Liver (tissue), 3 donors: ENCODE measurements around the gene OR5B3.

Experiments used
- EGR1 ChIP-seq, 2 donors: IDR thresholded peaks; 2 replicates each; pipeline ENCODE4 v1.6.1; 2016 to 2018; ENCODE audit warnings: antibody characterized with exemption in 2 of 2, low read depth in 2 of 2
- FOXA2 ChIP-seq: IDR thresholded peaks from 2 replicates; pipeline ENCODE4 v1.6.1; 2016; ENCODE audit warnings: antibody characterized with exemption
- GABPA ChIP-seq, 2 donors: IDR thresholded peaks in 1 of 2; conservative IDR thresholded peaks in 1 of 2; 2 replicates each; pipeline ENCODE4 v1.6.1; 2016; ENCODE audit warnings: antibody characterized with exemption in 2 of 2, mild to moderate bottlenecking in 1 of 2, moderate library complexity in 1 of 2
- HNF4A ChIP-seq, 2 donors: conservative IDR thresholded peaks; 2 replicates each; pipeline ENCODE4 v1.6.1; 2016; ENCODE audit warnings: antibody characterized with exemption in 2 of 2, mild to moderate bottlenecking in 2 of 2
- RAD21 ChIP-seq, 2 donors: IDR thresholded peaks; 2 replicates each; pipeline ENCODE4 v1.6.1; 2016; ENCODE audit warnings: antibody characterized with exemption in 2 of 2, mild to moderate bottlenecking in 2 of 2
- TAF1 ChIP-seq: conservative IDR thresholded peaks from 2 replicates; pipeline ENCODE4 v1.6.1; 2016; ENCODE audit warnings: antibody characterized with exemption, mild to moderate bottlenecking
- YY1 ChIP-seq: IDR thresholded peaks from 2 replicates; pipeline ENCODE4 v1.6.1; 2016; ENCODE audit warnings: antibody characterized with exemption, mild to moderate bottlenecking
- TF ChIP-seq, protein P1 (sequence below): fragments of 150-350 bp; IDR thresholded peaks from 2 replicates; pipeline ENCODE4 v1.5.1; 2017; ENCODE audit warnings: improper control_type of control experiment, low read depth, low read length; ENCODE audit not compliant: missing input control
- TF ChIP-seq, protein P2 (sequence below): IDR thresholded peaks from 2 replicates; pipeline ENCODE4 v1.6.1; 2016; ENCODE audit warnings: antibody characterized with exemption, mild to moderate bottlenecking
- donor health status: healthy.
- donor health status: healthy.

DNA sequence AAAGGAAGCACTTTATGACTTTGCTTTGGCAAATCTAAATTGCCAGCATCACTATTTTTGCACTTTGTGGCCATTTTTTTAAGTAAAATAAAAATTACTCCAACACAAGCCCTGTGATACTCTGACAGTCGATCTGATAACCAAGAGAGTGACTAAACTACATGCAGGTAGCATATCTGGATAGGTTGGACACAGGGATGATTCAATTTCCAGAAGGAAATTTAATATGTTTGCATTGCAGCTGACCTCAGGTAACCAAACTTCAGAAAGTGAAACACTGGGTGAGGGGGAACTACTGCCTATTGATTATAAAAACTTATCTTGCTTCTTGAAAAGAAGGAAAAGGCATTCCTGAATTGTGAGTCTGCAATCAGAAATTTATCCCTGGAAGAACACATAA, 13.9 kb downstream of the OR5B3 start:
- TF ChIP-seq, protein P1, sequence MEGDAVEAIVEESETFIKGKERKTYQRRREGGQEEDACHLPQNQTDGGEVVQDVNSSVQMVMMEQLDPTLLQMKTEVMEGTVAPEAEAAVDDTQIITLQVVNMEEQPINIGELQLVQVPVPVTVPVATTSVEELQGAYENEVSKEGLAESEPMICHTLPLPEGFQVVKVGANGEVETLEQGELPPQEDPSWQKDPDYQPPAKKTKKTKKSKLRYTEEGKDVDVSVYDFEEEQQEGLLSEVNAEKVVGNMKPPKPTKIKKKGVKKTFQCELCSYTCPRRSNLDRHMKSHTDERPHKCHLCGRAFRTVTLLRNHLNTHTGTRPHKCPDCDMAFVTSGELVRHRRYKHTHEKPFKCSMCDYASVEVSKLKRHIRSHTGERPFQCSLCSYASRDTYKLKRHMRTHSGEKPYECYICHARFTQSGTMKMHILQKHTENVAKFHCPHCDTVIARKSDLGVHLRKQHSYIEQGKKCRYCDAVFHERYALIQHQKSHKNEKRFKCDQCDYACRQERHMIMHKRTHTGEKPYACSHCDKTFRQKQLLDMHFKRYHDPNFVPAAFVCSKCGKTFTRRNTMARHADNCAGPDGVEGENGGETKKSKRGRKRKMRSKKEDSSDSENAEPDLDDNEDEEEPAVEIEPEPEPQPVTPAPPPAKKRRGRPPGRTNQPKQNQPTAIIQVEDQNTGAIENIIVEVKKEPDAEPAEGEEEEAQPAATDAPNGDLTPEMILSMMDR: no peak
- TF ChIP-seq GABPA (IDR thresholded peaks at IDR 0.05 in 1 of 2, conservative IDR thresholded peaks at IDR 0.05 in 1 of 2) (no peak), TAF1 (no peak), YY1 (no peak), RAD21 (IDR thresholded peaks at IDR 0.05) (no peak), HNF4A (conservative IDR thresholded peaks at IDR 0.05) (no peak), EGR1 (IDR thresholded peaks at IDR 0.05; ENCODE audit: low read depth in 2 of 2) (no peak), FOXA2 (no peak)
- TF ChIP-seq, protein P2, sequence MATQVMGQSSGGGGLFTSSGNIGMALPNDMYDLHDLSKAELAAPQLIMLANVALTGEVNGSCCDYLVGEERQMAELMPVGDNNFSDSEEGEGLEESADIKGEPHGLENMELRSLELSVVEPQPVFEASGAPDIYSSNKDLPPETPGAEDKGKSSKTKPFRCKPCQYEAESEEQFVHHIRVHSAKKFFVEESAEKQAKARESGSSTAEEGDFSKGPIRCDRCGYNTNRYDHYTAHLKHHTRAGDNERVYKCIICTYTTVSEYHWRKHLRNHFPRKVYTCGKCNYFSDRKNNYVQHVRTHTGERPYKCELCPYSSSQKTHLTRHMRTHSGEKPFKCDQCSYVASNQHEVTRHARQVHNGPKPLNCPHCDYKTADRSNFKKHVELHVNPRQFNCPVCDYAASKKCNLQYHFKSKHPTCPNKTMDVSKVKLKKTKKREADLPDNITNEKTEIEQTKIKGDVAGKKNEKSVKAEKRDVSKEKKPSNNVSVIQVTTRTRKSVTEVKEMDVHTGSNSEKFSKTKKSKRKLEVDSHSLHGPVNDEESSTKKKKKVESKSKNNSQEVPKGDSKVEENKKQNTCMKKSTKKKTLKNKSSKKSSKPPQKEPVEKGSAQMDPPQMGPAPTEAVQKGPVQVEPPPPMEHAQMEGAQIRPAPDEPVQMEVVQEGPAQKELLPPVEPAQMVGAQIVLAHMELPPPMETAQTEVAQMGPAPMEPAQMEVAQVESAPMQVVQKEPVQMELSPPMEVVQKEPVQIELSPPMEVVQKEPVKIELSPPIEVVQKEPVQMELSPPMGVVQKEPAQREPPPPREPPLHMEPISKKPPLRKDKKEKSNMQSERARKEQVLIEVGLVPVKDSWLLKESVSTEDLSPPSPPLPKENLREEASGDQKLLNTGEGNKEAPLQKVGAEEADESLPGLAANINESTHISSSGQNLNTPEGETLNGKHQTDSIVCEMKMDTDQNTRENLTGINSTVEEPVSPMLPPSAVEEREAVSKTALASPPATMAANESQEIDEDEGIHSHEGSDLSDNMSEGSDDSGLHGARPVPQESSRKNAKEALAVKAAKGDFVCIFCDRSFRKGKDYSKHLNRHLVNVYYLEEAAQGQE: no peak
